Endometrial microvascular endothelial cells (primary cell): ENCODE data around the gene GPSM1. TPM values are rescaled to one million over a fixed set of nuclear protein-coding genes. Genes with fewer than 3 reads are reported as not detected.
"Not testable (repeated sequence)": the region's sequence is repeated elsewhere in the genome, so short reads cannot be mapped to it uniquely, and the experiment has no call there.

Source experiments
- in situ Hi-C: cut with HindIII; loops from 2 replicates; pipeline ENCODE4 v1.10.0; 2017; ENCODE audit warnings: low sequenced_read_pairs, low pct_unique_long_range_greater_than_20kb; ENCODE audit errors: inconsistent ontology term
- total RNA-seq: library from RNA; depleted of rRNA; stranded (reverse); fragments of >200 nt; gene quantifications from one replicate; pipeline ENCODE4 v1.2.3, GENCODE V29; 2015; ENCODE audit errors: inconsistent ontology term

The GPSM1 gene
- total RNA-seq, 1 donor from 2014 or later = 20.2 TPM

DNA sequence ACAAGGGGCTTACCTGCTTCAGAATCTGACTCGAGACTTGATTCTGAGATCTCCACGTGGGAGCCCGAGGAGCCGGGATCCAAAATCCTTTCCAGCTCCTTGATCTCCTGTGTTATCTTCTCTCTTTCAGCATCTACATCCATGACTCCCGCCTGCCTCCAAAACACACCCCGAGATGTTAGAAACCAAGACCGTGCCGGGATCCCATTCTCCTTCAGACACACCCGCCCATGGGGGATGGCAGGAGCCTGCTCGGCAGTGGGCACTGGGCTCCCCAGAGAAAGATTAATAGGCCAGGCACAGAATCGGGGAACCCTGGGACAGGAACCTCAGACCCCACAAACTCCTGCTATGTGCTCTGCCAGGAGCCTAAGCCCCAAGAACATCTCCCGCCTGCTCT lies 70.9 kb downstream of the GPSM1 start:
- in situ Hi-C loops = no loop called here

- in situ Hi-C loops = no loop called here
Measured at GRCh38 chr9:136399176-136400037, 72.1 kb downstream of the GPSM1 start.

DNA sequence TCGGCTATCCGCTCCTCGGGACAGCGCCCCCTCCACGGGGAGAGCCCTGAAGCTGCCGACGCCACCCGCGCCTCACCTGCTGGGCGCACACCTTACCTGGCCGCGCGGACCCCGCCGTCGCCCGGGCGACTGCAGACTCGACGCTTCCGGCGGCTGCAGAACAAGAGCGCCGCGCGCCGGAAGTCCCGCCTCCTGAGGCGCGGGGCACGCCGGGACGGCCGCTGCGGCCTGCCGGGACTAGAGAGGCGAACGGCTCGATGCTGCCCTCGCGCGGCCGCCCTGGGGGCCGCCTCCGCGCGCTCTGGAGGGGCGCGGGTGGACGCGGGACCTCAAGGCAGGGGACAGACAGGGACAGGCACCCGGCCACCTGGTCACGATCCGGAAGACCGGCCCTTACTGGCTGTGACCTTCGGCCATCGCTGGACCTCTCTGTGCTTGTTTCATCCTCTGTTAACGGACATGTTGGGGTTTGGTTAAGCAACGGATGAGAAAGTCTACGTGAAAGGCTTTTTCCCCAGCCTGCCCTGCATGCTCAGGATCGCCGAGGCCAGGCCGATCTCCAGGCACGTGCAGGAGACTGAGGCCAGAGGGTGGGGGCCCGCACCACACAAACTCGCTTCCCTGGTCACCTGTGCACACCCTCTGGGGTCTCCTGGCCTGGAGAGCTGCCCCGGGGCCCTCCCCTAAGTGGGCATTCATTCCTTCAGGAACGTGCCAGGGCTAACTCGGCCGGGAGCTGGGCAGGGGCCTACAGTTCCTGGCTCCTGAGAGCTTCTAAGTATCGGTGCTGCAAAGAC lies 72.9 kb downstream of the GPSM1 start, which contains the start of gene SNAPC4:
SNAPC4 (minus strand) TSS at position 133 of the 797 bp plus-strand sequence. CDS start 1,742 bp downstream, outside the sequence.
- in situ Hi-C loops = no loop called here

DNA sequence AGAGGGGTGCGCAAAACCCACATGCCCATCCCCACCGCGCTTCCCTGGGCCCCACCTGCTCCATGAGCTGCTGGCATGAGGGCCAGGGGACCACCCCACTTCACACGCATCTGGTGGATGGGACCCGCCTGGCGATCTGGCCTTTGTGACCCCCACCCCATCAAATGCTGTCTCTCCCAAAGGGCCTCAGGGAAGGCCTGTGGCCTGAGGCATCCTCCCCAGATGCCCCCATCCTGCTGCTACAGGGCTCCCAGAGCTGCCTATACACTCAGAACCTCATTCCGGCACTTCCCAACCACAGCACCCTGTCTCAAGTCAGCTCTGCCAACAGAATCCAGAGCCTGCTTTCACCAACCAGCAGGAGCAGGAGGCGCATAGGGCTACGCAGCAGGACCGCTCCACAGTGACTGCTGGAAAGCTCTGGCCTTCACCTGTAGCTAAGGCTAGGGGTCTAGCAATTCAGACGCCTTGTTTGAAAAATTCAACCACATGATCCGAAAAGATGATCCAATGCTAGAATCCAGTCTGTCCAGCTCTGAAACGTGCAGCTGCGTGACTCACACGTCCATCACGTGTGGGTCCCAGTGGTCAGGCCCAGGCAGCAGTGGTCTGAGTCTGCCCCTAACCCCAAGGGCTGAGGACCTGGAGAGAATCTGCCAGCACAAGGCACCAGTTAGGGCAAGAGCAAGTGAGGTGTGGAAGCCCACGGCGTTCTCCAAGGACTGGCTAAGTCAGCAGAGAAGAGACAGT lies 74.0 kb downstream of the GPSM1 start:
- in situ Hi-C loops = no loop called here

DNA sequence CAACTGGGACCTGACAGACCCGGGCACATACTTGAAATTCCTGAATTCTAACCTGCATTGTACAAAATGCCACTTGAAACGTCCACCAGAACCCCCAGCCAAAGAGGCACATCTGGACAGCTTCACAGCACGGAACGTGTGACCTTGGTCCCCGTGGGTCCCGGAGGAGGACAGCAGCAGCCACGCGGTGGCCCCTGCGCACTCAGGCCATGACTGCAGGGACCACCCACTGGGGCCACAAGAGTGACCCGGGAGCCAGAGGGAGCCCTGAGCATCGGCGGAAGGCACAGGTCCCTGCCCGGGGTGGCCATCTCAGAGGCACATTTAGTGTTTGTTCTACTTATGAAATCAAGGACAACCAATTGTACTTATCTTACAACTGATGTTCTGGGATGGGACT lies 74.7 kb downstream of the GPSM1 start:
- in situ Hi-C loops = no loop called here

- in situ Hi-C loops = no loop called here
Measured at GRCh38 chr9:136403538-136403914, 76.2 kb downstream of the GPSM1 start.

DNA sequence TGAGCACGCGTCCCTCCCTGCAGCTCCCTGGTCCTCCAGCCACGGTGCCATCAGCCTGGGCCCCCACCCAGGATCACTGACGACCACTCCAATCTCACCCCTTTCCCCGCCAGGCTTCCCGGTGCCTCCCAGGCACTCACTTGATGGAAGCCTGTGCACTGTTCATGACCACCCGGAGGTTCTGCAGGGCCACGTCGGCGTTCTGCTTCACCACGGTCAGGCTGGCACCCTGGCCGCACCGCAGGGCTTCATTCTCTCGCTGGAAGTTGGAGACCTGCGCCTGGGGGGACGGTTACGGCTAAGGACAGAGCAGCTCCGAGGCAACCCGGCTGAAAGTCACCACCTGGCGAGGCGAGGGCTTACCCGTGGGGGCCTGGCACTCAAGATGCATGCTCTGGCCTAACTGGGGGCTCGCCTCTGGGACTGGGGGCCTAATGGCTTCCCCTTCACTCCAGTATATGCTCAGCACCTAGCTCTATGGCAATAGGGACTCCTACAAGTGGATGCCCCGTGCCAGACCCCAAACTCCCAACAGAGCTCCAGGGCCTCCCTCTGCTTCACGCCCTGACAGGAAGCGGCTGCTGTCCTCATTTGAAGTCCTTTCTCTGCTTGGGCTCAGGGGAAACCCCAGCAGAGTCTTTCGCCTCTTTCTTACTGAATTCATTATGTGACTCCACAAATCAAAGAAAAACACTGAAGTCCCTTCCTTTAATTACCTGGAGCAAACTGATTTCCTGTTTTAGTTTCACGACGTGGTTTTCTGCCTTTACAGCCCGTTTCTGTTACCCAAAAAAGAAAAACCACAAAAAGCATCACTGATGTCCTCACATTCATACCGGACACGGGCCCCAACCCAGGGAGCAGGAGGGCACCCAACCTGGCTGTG lies 76.8 kb downstream of the GPSM1 start:
- in situ Hi-C loops = no loop called here

GRCh38 chr9:136404801-136405136 lies 77.4 kb downstream of the GPSM1 start:
- in situ Hi-C loops = no loop called here

DNA sequence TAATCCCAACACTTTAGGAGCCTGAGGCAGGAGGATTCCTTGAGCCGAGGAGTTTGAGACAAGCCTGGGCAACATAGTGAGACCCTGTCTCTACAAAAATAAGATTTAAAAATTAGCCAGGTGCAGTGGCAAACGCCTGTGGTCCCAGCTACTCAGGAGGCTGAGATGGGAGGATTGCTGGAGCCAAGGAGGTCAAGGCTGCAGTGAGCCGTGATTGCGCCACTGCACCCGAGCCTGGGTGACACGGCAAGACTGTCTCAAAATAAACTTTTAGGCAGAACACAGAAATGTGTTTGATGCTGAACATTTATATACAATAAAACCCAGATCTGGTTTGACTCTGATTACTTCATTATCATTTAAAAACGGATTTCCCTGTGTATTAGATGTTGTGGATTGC lies 78.1 kb downstream of the GPSM1 start:
- in situ Hi-C loops = no loop called here

DNA sequence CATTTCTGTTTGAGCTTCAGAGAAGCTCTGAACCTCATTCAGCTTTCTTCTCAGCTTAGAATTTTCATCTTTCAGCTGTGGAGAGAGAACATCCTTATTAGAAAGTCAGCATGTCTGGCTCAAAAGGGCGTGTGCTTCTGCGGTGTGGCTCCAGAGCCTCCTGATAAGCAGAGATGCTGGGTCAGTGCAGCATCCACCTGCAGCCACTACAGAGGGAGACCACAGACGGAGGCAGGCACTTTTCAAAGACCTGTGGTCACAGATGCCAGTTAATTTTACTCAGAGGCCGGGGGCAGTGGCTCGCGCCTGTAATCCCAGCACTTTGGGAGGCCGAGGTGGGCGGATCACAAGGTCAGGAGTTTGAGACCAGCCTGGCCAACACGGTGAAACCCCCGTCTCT lies 78.6 kb downstream of the GPSM1 start:
- in situ Hi-C loops = not testable (repeated sequence)

- in situ Hi-C loops = not testable (repeated sequence)
Measured at GRCh38 chr9:136407061-136407460, 79.7 kb downstream of the GPSM1 start.

DNA sequence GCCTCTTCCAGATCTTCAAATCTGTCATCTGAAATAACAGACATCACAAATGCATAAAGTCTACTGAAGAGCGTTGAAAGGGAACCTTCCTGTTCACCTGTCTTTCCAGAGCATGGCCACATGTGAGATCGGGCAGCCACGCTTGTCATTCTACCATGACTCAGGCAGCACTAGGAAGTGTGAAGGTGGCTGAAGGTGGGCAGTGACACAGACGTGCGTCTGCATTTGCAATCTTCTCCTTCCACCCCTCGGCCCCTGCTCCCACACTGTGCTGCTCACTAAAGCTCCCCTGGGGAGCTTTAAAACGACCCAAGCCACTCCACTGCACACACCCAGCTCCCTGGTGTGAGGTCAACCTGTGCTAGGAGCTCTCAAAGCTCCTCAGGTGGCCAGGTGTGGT lies 80.6 kb downstream of the GPSM1 start:
- in situ Hi-C loops = no loop called here

Other genes starting within 250 kb of the GPSM1 start
- 21.9 TPM for gene NACC2, start 232.2 kb upstream of the GPSM1 start, total RNA-seq
- 49.3 TPM for gene TMEM250, start 208.7 kb upstream of the GPSM1 start, total RNA-seq
- gene LHX3, start 122.4 kb upstream of the GPSM1 start, total RNA-seq = not detected
- gene QSOX2, start 81.7 kb upstream of the GPSM1 start, total RNA-seq = 21.7 TPM
- not detected for gene CCDC187, start 23.4 kb upstream of the GPSM1 start, total RNA-seq
- gene DNLZ, start 36.2 kb downstream of the GPSM1 start, total RNA-seq = 40.5 TPM
- 0.56 TPM for gene CARD9, start 46.1 kb downstream of the GPSM1 start, total RNA-seq
- 6.8 TPM for gene SNAPC4, start 72.6 kb downstream of the GPSM1 start, total RNA-seq
- gene ENTR1, start 83.1 kb downstream of the GPSM1 start, total RNA-seq = 55.2 TPM
- gene PMPCA, start 83.1 kb downstream of the GPSM1 start, total RNA-seq = 57.7 TPM
- gene INPP5E, start 112.3 kb downstream of the GPSM1 start, total RNA-seq = 12.0 TPM
- 43.3 TPM for gene SEC16A, start 155.5 kb downstream of the GPSM1 start, total RNA-seq
- gene NOTCH1, start 218.5 kb downstream of the GPSM1 start, total RNA-seq = 63.9 TPM